COR-L47 (cell line): Measurements from ENCODE around the gene DIS3L2.
"Not testable (repeated sequence)": the region's sequence is repeated elsewhere in the genome, so short reads cannot be mapped to it uniquely, and the experiment has no call there.

Experiments used
- DNase-seq: peaks from one replicate; lab custom pipeline; 2025; lab: John Stamatoyannopoulos, UW

DIS3L2 gene

GRCh38 chr2:231928901-231929725 lies 32.4 kb upstream of the DIS3L2 start:
- no peak for DNase-seq

GRCh38 chr2:231929961-231930592 lies 31.4 kb upstream of the DIS3L2 start:
- no peak for DNase-seq

- no peak for DNase-seq
Measured at GRCh38 chr2:231930593-231931281, 30.8 kb upstream of the DIS3L2 start.

- no peak for DNase-seq
Measured at GRCh38 chr2:231931481-231931915, 30.0 kb upstream of the DIS3L2 start.

GRCh38 chr2:231932711-231932970 lies 28.9 kb upstream of the DIS3L2 start:
- DNase-seq: no peak

- no peak for DNase-seq
Measured at GRCh38 chr2:231932985-231933915, 28.3 kb upstream of the DIS3L2 start.

GRCh38 chr2:231933916-231934401 lies 27.6 kb upstream of the DIS3L2 start:
- DNase-seq: no peak

- no peak for DNase-seq
Measured at GRCh38 chr2:231934441-231935206, 26.9 kb upstream of the DIS3L2 start.

GRCh38 chr2:231935207-231935524 lies 26.3 kb upstream of the DIS3L2 start:
- no peak for DNase-seq

- DNase-seq: no peak
Measured at GRCh38 chr2:231935815-231936214, 25.7 kb upstream of the DIS3L2 start.

GRCh38 chr2:231936491-231936890 lies 25.0 kb upstream of the DIS3L2 start:
- DNase-seq: no peak

- no peak for DNase-seq
Measured at GRCh38 chr2:231937057-231937456, 24.5 kb upstream of the DIS3L2 start.

GRCh38 chr2:231939022-231939421 lies 22.5 kb upstream of the DIS3L2 start:
- no peak for DNase-seq

GRCh38 chr2:231940795-231941194 lies 20.7 kb upstream of the DIS3L2 start:
- no peak for DNase-seq

- DNase-seq: no peak
Measured at GRCh38 chr2:231941673-231942072, 19.8 kb upstream of the DIS3L2 start.

- no peak for DNase-seq
Measured at GRCh38 chr2:231942180-231942579, 19.3 kb upstream of the DIS3L2 start.

- DNase-seq: no peak
Measured at GRCh38 chr2:231946241-231946814, 15.2 kb upstream of the DIS3L2 start.

GRCh38 chr2:231947112-231947511 lies 14.4 kb upstream of the DIS3L2 start:
- not testable (repeated sequence) for DNase-seq

GRCh38 chr2:231947694-231948093 lies 13.8 kb upstream of the DIS3L2 start:
- no peak for DNase-seq

GRCh38 chr2:231951452-231952035 lies 10.0 kb upstream of the DIS3L2 start:
- no peak for DNase-seq
